GM12874 (cell line): Measurements from ENCODE around the gene NAA38.

Experiments used
- CTCF ChIP-seq: IDR thresholded peaks from 2 replicates; pipeline ENCODE4 v1.5.1; 2011; ENCODE audit warnings: low read depth, mild to moderate bottlenecking, control low read depth, low read length, moderate library complexity; ENCODE audit not compliant: insufficient read depth

NAA38 gene

GRCh38 chr17:7849751-7850504 is 7.4 kb downstream of the NAA38 start:
- no peak for TF ChIP-seq CTCF

DNA sequence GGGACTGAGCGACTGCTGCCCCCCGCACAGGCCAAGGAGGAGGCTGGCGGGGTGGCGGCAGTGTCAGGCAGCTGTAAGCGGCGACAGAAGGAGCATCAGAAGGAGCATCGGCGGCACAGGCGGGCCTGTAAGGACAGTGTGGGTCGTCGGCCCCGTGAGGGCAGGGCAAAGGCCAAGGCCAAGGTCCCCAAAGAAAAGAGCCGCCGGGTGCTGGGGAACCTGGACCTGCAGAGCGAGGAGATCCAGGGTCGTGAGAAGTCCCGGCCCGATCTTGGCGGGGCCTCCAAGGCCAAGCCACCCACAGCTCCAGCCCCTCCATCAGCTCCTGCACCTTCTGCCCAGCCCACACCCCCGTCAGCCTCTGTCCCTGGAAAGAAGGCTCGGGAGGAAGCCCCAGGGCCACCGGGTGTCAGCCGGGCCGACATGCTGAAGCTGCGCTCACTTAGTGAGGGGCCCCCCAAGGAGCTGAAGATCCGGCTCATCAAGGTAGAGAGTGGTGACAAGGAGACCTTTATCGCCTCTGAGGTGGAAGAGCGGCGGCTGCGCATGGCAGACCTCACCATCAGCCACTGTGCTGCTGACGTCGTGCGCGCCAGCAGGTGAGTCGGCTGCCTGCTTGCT is 8.1 kb downstream of the NAA38 start:
- TF ChIP-seq CTCF = no peak

GRCh38 chr17:7848739-7849129 is 8.6 kb downstream of the NAA38 start:
- no peak for TF ChIP-seq CTCF

- TF ChIP-seq CTCF = no peak
These were observed 9.2 kb downstream of the NAA38 start for GRCh38 chr17:7848131-7848579.

DNA sequence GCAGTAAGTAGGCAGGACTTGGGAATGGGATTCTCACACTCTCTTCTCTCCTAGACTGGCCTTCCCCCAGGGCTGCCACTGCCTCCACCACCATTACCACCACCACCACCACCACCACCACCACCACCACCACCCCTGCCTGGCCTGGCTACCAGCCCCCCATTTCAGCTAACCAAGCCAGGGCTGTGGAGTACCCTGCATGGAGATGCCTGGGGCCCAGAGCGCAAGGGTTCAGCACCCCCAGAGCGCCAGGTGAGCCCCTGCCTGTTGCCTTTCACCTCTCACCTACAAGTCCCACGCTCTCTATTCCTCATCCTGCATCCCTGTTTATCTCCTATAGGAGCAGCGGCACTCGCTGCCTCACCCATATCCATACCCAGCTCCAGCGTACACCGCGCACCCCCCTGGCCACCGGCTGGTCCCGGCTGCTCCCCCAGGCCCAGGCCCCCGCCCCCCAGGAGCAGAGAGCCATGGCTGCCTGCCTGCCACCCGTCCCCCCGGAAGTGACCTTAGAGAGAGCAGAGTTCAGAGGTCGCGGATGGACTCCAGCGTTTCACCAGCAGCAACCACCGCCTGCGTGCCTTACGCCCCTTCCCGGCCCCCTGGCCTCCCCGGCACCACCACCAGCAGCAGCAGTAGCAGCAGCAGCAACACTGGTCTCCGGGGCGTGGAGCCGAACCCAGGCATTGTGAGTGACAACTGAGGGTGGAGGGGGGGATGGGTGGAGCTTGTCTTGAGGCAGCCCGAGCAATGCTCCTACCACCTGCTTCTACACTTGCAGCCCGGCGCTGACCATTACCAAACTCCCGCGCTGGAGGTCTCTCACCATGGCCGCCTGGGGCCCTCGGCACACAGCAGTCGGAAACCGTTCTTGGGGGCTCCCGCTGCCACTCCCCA is 10.3 kb downstream of the NAA38 start:
- no peak for TF ChIP-seq CTCF

DNA sequence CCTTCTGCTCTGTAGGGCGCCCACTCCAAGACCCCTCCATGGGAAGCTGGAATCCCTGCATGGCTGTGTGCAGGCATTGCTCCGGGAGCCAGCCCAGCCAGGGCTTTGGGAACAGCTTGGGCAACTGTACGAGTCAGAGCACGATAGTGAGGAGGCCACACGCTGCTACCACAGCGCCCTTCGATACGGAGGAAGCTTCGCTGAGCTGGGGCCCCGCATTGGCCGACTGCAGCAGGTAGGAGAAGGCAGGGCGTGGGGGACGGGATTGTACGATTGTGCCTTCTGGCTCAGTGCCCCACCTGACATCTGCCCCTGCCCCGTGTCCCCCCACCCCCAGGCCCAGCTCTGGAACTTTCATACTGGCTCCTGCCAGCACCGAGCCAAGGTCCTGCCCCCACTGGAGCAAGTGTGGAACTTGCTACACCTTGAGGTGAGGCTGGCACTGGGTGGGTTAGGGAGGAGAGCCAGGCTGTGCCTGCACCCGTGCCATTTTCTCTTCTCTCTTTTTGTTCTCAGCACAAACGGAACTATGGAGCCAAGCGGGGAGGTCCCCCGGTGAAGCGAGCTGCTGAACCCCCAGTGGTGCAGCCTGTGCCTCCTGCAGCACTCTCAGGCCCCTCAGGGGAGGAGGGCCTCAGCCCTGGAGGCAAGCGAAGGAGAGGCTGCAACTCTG is 11.2 kb downstream of the NAA38 start:
- TF ChIP-seq CTCF = no peak
